GM13977 (cell line): ENCODE results near the gene PAK5.

Experiments used
- DNase-seq: peaks from one replicate; pipeline ENCODE4 v3.0.0; 2012; ENCODE audit warnings: low spot score
- in situ Hi-C: fragments of 300-500 bp; cut with MboI; formaldehyde crosslinking; loops from one replicate; pipeline ENCODE4 v1.12.0; 2022; ENCODE audit warnings: low sequenced_read_pairs, low pct_unique_long_range_greater_than_20kb, mixed read lengths, inconsistent platforms; ENCODE audit not compliant: unreplicated experiment
- TF ChIP-seq, protein P1 (sequence below): IDR thresholded peaks from 2 replicates; pipeline ENCODE4 v1.5.1; 2012; ENCODE audit warnings: mild to moderate bottlenecking, control low read depth; ENCODE audit not compliant: insufficient read depth; ENCODE audit errors: extremely low read depth, missing control alignments

The PAK5 gene

DNA sequence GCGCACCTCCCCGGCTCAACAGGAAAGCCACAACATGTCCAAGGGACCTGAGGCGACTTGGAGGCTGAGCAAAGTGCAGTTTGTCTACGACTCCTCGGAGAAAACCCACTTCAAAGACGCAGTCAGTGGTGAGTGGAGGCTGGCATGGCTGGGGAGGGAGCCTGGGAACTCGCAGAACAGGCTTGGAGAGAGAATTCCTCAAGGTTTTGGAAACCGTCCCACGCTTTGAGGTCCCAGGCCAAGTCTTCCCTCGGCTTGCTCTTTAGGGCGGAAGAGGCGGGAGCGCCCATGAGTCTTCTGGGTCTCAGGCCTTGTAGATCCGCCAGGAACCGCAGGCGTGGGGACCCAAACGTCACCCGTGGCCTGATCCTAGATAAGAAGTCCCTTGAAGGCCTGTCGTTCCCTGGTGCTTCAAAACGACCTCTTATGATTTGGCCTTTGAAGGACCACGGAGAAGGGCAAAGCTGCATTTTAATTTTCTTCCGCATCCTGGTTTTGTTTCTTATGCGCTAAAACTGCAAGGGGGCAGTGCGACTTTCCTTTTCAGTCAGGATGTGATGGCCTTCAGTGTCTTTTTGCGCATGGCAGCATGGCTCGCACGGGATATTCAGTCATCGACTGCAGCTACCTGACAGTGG is 322.5 kb downstream of the PAK5 start:
- no peak for DNase-seq
- in situ Hi-C loops: loop anchor here (10.0 kb wide), 1 partner anchor 88 kb away; no protein-coding TSS in a partner anchor
- TF ChIP-seq, protein P1, sequence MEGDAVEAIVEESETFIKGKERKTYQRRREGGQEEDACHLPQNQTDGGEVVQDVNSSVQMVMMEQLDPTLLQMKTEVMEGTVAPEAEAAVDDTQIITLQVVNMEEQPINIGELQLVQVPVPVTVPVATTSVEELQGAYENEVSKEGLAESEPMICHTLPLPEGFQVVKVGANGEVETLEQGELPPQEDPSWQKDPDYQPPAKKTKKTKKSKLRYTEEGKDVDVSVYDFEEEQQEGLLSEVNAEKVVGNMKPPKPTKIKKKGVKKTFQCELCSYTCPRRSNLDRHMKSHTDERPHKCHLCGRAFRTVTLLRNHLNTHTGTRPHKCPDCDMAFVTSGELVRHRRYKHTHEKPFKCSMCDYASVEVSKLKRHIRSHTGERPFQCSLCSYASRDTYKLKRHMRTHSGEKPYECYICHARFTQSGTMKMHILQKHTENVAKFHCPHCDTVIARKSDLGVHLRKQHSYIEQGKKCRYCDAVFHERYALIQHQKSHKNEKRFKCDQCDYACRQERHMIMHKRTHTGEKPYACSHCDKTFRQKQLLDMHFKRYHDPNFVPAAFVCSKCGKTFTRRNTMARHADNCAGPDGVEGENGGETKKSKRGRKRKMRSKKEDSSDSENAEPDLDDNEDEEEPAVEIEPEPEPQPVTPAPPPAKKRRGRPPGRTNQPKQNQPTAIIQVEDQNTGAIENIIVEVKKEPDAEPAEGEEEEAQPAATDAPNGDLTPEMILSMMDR: peak; percentile 9

- TF ChIP-seq, protein P1: no peak
- DNase-seq: no peak
- in situ Hi-C loops: loop anchor here (10.0 kb wide), 1 partner anchor 89 kb away; no protein-coding TSS in a partner anchor
Observed at GRCh38 chr20:9515741-9516233, 323.1 kb downstream of the PAK5 start.

- DNase-seq: no peak
- TF ChIP-seq, protein P1: no peak
Observed at GRCh38 chr20:9515214-9515585, 323.7 kb downstream of the PAK5 start.

DNA sequence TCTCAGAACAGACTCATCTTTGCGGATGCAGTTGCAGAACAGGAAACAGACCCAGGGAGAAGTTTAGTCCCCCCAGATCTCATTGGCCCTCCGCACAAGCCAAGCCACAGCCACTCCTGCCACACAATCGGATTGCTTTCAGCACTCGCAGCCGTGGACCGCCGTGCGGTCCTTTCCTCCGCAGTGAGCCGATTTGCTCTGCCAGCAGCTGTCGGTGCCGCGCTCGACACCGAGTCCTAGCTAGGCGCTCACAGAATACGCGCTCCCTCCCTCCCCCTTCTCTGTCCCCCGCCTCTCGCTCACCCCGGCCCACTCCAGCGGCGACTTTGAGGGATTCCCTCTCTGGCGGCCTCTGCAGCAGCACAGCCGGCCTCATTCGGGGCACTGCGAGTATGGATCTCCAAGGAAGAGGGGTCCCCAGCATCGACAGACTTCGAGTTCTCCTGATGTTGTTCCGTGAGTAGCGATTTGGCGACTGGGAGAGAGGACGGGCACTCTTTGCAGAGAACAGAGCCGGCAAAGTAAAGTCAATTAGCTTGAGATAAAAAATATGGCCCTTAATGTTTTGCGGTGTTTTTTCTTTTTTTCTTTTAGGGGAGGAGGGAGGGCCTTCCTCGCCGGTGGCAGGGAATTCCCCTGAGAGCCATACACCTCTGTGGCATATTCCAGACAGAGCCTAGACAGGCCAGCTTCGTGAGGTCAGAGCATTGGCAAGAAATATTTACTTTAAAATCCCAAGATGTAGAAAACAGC is 324.2 kb downstream of the PAK5 start, which contains the start of gene LAMP5:
TSS of gene LAMP5 (plus strand) at position 130 of the 753 bp plus-strand sequence. CDS start at position 393, 263 bp downstream.
- TF ChIP-seq, protein P1: no peak
- no peak for DNase-seq
- in situ Hi-C loops: loop anchor here (10.0 kb wide), 1 partner anchor 90 kb away; no protein-coding TSS in a partner anchor

More at GRCh38 chr20:9515214-9515585, 323.7 kb downstream of the PAK5 start:
- in situ Hi-C loops: loop anchor here (10.0 kb wide), 1 partner anchor 90 kb away; no protein-coding TSS in a partner anchor

- no peak for DNase-seq
- in situ Hi-C loops: loop anchor here (10.0 kb wide), 1 partner anchor 91 kb away; no protein-coding TSS in a partner anchor
- TF ChIP-seq, protein P1: no peak
Observed at GRCh38 chr20:9514072-9514460, 324.8 kb downstream of the PAK5 start.

- no peak for DNase-seq
- in situ Hi-C loops: loop anchor here (10.0 kb wide), 1 partner anchor 94 kb away; no protein-coding TSS in a partner anchor
- TF ChIP-seq, protein P1: no peak
Observed at GRCh38 chr20:9510911-9511310, 328.0 kb downstream of the PAK5 start.
